Renal pelvis (tissue), 4 donors: ENCODE measurements around the gene PLEKHH3. TPM values are rescaled to one million over a fixed set of nuclear protein-coding genes. Genes with fewer than 3 reads are reported as not detected.
"Not testable (repeated sequence)": the region's sequence is repeated elsewhere in the genome, so short reads cannot be mapped to it uniquely, and the experiment has no call there.

Source experiments
- DNase-seq: peaks from one replicate; pipeline ENCODE4 v3.0.0-alpha.2; 2013
- polyA plus RNA-seq, 3 donors: library from polyadenylated mRNA; unstranded; fragments of 120-200 nt; gene quantifications; one replicate each; pipeline ENCODE4 v1.2.1, GENCODE V29; 2013; ENCODE audit not compliant: insufficient read length in 3 of 3

The PLEKHH3 gene
- polyA plus RNA-seq, 3 donors, result 17.5 to 20.2 (median 19.9) TPM

GRCh38 chr17:42639525-42640113 lies 37.2 kb downstream of the PLEKHH3 start:
- no peak for DNase-seq

- DNase-seq, result no peak
These were observed 43.8 kb downstream of the PLEKHH3 start for GRCh38 chr17:42632949-42633444.

DNA sequence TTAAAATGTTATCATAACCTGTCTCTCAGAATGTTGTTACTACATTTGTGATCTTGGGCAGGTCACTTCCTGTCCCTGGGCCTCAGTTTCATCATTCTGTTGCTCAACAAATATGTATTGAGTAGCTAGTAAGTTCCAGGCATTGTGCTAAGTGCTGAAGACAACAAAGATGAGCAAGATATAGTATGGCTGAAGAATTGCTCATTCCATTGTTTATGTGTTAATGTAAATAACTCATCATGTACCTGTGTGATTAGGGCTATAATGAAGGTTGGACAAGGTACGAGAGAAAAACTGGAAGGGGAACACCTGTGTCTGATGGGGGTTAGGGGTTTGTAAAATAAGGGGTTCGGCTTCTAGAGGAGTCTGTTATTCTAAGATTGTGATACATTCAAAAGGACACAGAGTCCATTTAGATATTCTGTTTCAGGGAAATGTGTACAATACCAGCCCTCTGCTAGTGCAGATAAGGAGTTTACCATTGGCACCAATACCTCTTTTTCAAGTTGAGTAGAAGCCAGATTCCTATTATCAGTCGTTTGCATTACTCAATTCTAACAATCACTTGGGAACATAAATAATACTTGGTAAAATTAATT lies 47.3 kb downstream of the PLEKHH3 start:
- DNase-seq, result no peak

DNA sequence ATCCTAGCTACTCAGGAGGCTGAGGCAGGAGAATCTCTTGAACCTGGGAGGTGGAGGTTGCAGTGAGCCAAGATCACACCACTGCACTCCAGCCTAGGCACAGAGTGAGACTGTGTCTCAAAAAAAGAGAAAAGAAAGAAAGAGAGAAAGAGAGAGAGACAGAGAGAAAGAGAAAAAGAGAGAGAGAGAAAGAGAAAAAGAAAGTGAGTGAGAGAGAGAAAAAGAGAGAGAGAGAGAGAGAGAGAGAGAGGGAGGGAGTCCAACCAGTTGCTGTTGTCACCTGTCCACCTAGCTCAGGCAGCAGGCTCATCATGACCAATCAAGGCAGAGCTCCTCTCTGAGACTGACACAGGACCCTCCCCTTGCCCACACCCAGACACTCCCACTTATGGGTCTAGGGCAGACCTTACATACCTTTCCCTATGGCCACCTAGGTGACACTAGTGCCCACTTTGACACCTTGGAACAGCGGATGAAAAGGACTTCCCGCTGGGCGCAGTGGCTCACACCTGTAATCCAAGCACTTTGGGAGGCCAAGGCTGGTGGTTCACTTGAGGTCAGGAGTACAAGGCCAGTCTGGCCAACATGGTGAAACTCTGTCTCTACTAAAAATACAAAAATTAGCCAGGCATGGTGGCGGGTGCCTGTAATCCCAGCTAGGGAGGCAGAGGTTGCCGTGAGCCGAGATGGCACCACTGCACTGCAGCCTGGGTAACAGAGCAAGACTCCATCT lies 49.6 kb downstream of the PLEKHH3 start:
- not testable (repeated sequence) for DNase-seq

DNA sequence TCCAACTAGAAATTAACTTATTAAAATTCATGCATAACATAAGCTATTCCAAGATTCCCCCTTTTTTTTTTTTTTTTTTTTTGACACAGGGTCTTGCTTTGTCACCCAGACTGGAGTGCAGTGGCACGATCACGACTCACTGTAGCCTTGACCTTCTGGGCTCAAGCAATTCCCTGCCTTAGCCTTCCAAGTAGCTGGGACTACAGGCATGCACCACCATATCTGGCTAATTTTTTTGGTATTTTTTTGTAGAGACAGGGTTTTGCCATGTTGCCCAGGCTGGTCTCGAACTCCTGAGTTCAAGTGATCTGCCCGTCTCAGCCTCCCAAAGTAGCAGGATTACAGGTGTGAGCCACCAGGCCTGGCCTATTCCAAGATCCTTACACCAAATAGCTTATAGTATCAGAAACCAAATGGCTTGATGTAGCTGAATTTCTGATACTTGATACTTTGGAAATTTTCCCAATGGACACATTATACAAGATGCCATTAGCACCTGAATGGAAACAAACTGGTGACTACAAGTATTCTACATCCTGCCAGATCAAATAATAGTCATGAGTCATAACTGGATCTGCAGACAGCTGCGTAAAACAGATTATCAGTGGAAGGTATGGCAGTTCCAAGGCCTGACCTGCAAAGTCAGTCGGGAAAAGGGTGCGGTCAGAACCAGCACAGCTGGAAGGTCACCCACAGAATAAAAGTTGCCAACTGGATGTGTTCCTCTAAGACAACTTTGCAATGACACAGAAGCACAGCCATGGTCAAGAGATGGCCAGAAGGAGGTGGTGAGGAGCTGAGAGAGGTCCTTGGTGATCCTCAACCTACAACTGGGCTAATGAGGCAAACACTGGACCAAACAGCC lies 52.8 kb downstream of the PLEKHH3 start:
- no peak for DNase-seq

- DNase-seq, result no peak
These were observed 53.5 kb downstream of the PLEKHH3 start for GRCh38 chr17:42623271-42623670.

GRCh38 chr17:42621987-42622386 lies 54.8 kb downstream of the PLEKHH3 start:
- DNase-seq, result not testable (repeated sequence)

DNA sequence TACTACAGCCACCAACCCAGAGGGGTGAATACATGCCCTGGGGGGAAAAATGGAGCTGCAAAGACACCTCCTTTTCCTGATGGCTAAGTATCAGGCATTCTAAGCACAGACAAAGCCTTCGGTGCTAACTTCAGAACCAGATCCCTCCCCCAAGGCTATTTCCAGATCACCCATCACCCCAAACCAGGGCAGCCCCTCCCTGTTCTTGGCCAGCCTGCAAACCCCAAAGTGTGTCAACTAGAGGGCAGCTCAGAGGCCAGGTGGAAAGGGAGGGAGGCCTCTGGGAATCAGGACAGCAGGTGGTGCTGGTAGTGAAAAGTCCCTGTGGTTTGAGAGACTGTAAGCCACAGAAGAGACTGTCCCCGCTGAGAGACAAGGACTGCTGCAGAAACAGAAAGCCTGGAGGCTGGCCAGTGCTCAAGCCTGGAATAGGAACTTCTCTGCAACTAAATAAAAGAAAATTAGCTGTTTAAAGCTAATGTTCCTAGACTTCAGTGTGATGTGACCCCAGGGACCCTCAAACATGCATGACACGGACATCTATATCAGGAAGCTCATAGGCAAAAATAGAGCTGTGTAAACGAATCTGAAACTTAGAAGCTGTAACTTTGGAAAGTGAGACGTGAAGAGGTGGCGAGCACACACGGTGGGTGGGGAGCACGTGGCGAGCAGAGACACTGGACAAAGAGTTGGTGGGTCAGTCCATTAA lies 58.2 kb downstream of the PLEKHH3 start:
- no peak for DNase-seq

GRCh38 chr17:42617956-42618431 lies 58.8 kb downstream of the PLEKHH3 start:
- no peak for DNase-seq

Other genes with a start within 250 kb of the PLEKHH3 start
- 10 to 100 TPM; 56.4 to 73.6 (median 72.2) TPM for gene ATP6V0A1, start 218.1 kb downstream of the PLEKHH3 start, polyA plus RNA-seq
- gene NAGLU, start 140.8 kb downstream of the PLEKHH3 start, polyA plus RNA-seq, result 10 to 100 TPM; 27.3 to 29.5 (median 29.5) TPM
- 1 to 10 TPM; 5.3 to 6.2 (median 5.8) TPM for gene HSD17B1, start 124.1 kb downstream of the PLEKHH3 start, polyA plus RNA-seq
- gene COASY, start 114.8 kb downstream of the PLEKHH3 start, polyA plus RNA-seq, result 10 to 100 TPM; 62.1 to 66.7 (median 63.9) TPM
- 10 to 100 TPM; 35.1 to 38.2 (median 35.6) TPM for gene MLX, start 109.9 kb downstream of the PLEKHH3 start, polyA plus RNA-seq
- 10 to 100 TPM; 18.4 to 23.7 (median 21.6) TPM for gene PSMC3IP, start 99.3 kb downstream of the PLEKHH3 start, polyA plus RNA-seq
- gene RETREG3, start 67.6 kb downstream of the PLEKHH3 start, polyA plus RNA-seq, result 10 to 100 TPM; 40.4 to 64.2 (median 60.5) TPM
- gene TUBG1, start 67.3 kb downstream of the PLEKHH3 start, polyA plus RNA-seq, result 10 to 100 TPM; 58.0 to 66.8 (median 60.2) TPM
- gene TUBG2, start 17.7 kb downstream of the PLEKHH3 start, polyA plus RNA-seq, result 10 to 100 TPM; 25.1 to 42.7 (median 38.7) TPM
- gene CCR10, start 4.8 kb upstream of the PLEKHH3 start, polyA plus RNA-seq, result 1 to 10 TPM; 1.5 to 2.7 (median 2.2) TPM
- gene CNTNAP1, start 5.5 kb upstream of the PLEKHH3 start, polyA plus RNA-seq, result 1 to 10 TPM; 8.7 to 9.5 (median 9.4) TPM
- gene EZH1, start 68.0 kb upstream of the PLEKHH3 start, polyA plus RNA-seq, result 10 to 100 TPM; 37.8 to 69.6 (median 57.9) TPM
- 100 to 1,000 TPM in 1 of 3 donors, 10 to 100 TPM in 2; 83.1 to 113 (median 87.2) TPM for gene RAMP2, start 84.2 kb upstream of the PLEKHH3 start, polyA plus RNA-seq
- gene VPS25, start 96.5 kb upstream of the PLEKHH3 start, polyA plus RNA-seq, result 10 to 100 TPM; 87.8 to 95.9 (median 90.9) TPM
- gene WNK4, start 103.6 kb upstream of the PLEKHH3 start, polyA plus RNA-seq, result 10 to 100 TPM in 1 of 3 donors, 1 to 10 TPM in 2; 9.1 to 13.8 (median 9.3) TPM
- 100 to 1,000 TPM; 155 to 187 (median 161) TPM for gene COA3, start 121.7 kb upstream of the PLEKHH3 start, polyA plus RNA-seq
- gene CNTD1, start 121.9 kb upstream of the PLEKHH3 start, polyA plus RNA-seq, result 1 to 10 TPM; 1.3 to 3.9 (median 3.3) TPM
- gene BECN1, start 147.3 kb upstream of the PLEKHH3 start, polyA plus RNA-seq, result 10 to 100 TPM; 64.9 to 82.2 (median 72.0) TPM
- 10 to 100 TPM; 97.6 to 99.2 (median 98.5) TPM for gene PSME3, start 156.4 kb upstream of the PLEKHH3 start, polyA plus RNA-seq
- gene AOC2, start 167.6 kb upstream of the PLEKHH3 start, polyA plus RNA-seq, result 1 to 10 TPM; 1.1 to 2.2 (median 1.6) TPM
- gene AOC3, start 174.2 kb upstream of the PLEKHH3 start, polyA plus RNA-seq, result 1 to 10 TPM; 5.4 to 6.2 (median 5.5) TPM
- 1 to 10 TPM; 4.7 to 9.1 (median 8.6) TPM for gene G6PC1, start 223.8 kb upstream of the PLEKHH3 start, polyA plus RNA-seq